H1 (cell line): Measurements from ENCODE around the gene CALD1. TPM values are rescaled to one million over a fixed set of nuclear protein-coding genes. Genes with fewer than 3 reads are reported as not detected.

Experiments used
- CTCF ChIA-PET: fragments of 300-600 bp; sonication (Branson Sonifier 250); formaldehyde crosslinking; loops from one replicate; lab custom pipeline; 2021; ENCODE audit not compliant: partially characterized antibody; lab: Charles Lee
- POLR2A ChIA-PET: fragments of 300-600 bp; sonication (Branson Sonifier 250); formaldehyde crosslinking; loops from one replicate; lab custom pipeline; 2021; ENCODE audit warnings: inconsistent platforms; ENCODE audit not compliant: partially characterized antibody; lab: Charles Lee
- DNase-seq, 2 experiments: peaks; one replicate each; pipeline versions ENCODE4 v3.0.0 to v3.0.0-alpha.2; 2010 to 2022; ENCODE audit warnings: low spot score in 2 of 2, low read depth in 1 of 2, mixed read lengths in 1 of 2
- FAIRE-seq: peaks from 2 replicates; lab custom pipeline; 2011; peaks lifted over from hg19 to GRCh38; lab: Jason Lieb, UNC
- H2AFZ ChIP-seq: 2 replicates; pipeline ENCODE4 v1.8.1; 2012; ENCODE audit warnings: low read length, inconsistent platforms
- H2AK5ac ChIP-seq: 2 replicates; pipeline ENCODE4 v1.6.1; 2013; ENCODE audit warnings: low read depth, low read length
- H2BK120ac ChIP-seq: replicated peaks from 2 replicates; pipeline ENCODE3; 2013; ENCODE audit warnings: low read depth, low read length, inconsistent platforms
- H2BK12ac ChIP-seq: 2 replicates; pipeline ENCODE4 v1.6.1; 2013; ENCODE audit warnings: low read depth, low read length
- H2BK15ac ChIP-seq: 2 replicates; pipeline ENCODE4 v1.6.1; 2013; ENCODE audit warnings: low read length
- H2BK20ac ChIP-seq: 2 replicates; pipeline ENCODE4 v1.6.1; 2013; ENCODE audit warnings: low read length
- H2BK5ac ChIP-seq: 2 replicates; pipeline ENCODE4 v1.6.1; 2013; ENCODE audit warnings: low read depth, low read length
- H3K14ac ChIP-seq: 2 replicates; pipeline ENCODE4 v1.6.1; 2013; ENCODE audit warnings: inconsistent platforms; ENCODE audit not compliant: insufficient read length
- H3K18ac ChIP-seq: 2 replicates; pipeline ENCODE4 v1.6.1; 2013; ENCODE audit warnings: low read length; ENCODE audit errors: extremely low read depth
- H3K23ac ChIP-seq: 2 replicates; pipeline ENCODE4 v1.6.1; 2013; ENCODE audit warnings: inconsistent platforms; ENCODE audit not compliant: insufficient read length
- H3K23me2 ChIP-seq: 2 replicates; pipeline ENCODE4 v1.6.1; 2013; ENCODE audit warnings: low read depth, low read length
- H3K27ac ChIP-seq: 2 replicates; pipeline ENCODE4 v1.6.1; 2011; ENCODE audit warnings: low read depth, low read length, inconsistent platforms
- H3K27me3 ChIP-seq, 4 experiments: replicated peaks in 1 of 4; 1 replicate in 1 of 4; 2 replicates in 3 of 4; pipeline versions ENCODE4 v1.6.1 to v1.8.1; 2011 to 2013; ENCODE audit warnings: low read length in 3 of 4, mild to moderate bottlenecking in 3 of 4, inconsistent platforms in 2 of 4, mixed read lengths in 2 of 4, moderate library complexity in 1 of 4; ENCODE audit not compliant: control insufficient read depth in 3 of 4, insufficient read depth in 3 of 4; ENCODE audit errors: extremely low read depth in 1 of 4
- H3K36me3 ChIP-seq, 4 experiments: 2 replicates each; pipeline versions ENCODE4 v1.6.1 to v1.8.1; 2011 to 2013; ENCODE audit warnings: mild to moderate bottlenecking in 4 of 4, low read length in 3 of 4, moderate library complexity in 2 of 4, control low read depth in 1 of 4, inconsistent platforms in 1 of 4; ENCODE audit not compliant: insufficient read depth in 4 of 4, control insufficient read depth in 2 of 4
- H3K4ac ChIP-seq: replicated peaks from 2 replicates; pipeline ENCODE3; 2013; ENCODE audit warnings: low read length, low read depth, mixed read lengths, inconsistent platforms; ENCODE audit not compliant: insufficient read length
- H3K4me1 ChIP-seq, 4 experiments: replicated peaks in 1 of 4; 1 replicate in 1 of 4; 2 replicates in 3 of 4; pipeline versions ENCODE4 v1.6.1 to v1.8.1; 2011 to 2013; ENCODE audit warnings: low read length in 3 of 4, inconsistent platforms in 2 of 4, mixed read lengths in 1 of 4; ENCODE audit not compliant: insufficient read depth in 4 of 4, control insufficient read depth in 3 of 4
- H3K4me2 ChIP-seq, 2 experiments: 2 replicates each; pipeline versions ENCODE4 v1.6.1 to v1.8.1; 2011 to 2013; ENCODE audit warnings: low read depth in 2 of 2, low read length in 2 of 2, control low read depth in 1 of 2, inconsistent platforms in 1 of 2, mild to moderate bottlenecking in 1 of 2; ENCODE audit not compliant: insufficient read depth in 1 of 2
- H3K4me3 ChIP-seq, 4 experiments: fragments of 200-600, 300-600 bp in 1 of 4; sonication (generic), shearing (Covaris generic), sonication (Bioruptor Twin) in 1 of 4; 2 replicates each; pipeline versions ENCODE4 v1.5.1 to v1.8.1; 2011 to 2016; ENCODE audit warnings: low read length in 4 of 4, low read depth in 3 of 4, control low read depth in 2 of 4, inconsistent platforms in 2 of 4, mild to moderate bottlenecking in 2 of 4, mixed read lengths in 1 of 4, moderate library complexity in 1 of 4; ENCODE audit not compliant: insufficient read depth in 2 of 4; ENCODE audit errors: extremely low read depth in 1 of 4
- H3K56ac ChIP-seq: replicated peaks from 2 replicates; pipeline ENCODE3; 2013; ENCODE audit warnings: low read depth, mild to moderate bottlenecking, mixed read lengths, low read length, inconsistent platforms; ENCODE audit not compliant: insufficient read length
- H3K79me1 ChIP-seq: 2 replicates; pipeline ENCODE4 v1.6.1; 2013; ENCODE audit warnings: low read depth, low read length, control low read depth
- H3K79me2 ChIP-seq, 2 experiments: 2 replicates each; pipeline versions ENCODE4 v1.6.1 to v1.8.1; 2012 to 2013; ENCODE audit warnings: low read length in 2 of 2, mild to moderate bottlenecking in 2 of 2, inconsistent platforms in 1 of 2; ENCODE audit not compliant: insufficient read depth in 2 of 2, control insufficient read depth in 1 of 2
- H3K9ac ChIP-seq, 4 experiments: replicated peaks in 1 of 4; 1 replicate in 1 of 4; 2 replicates in 3 of 4; pipeline versions ENCODE4 v1.6.1 to v1.8.1; 2011 to 2013; ENCODE audit warnings: low read depth in 3 of 4, low read length in 3 of 4, control low read depth in 2 of 4, mild to moderate bottlenecking in 2 of 4, moderate library complexity in 2 of 4, inconsistent platforms in 1 of 4; ENCODE audit errors: extremely low read depth in 1 of 4
- H3K9me3 ChIP-seq, 2 experiments: 2 replicates each; pipeline versions ENCODE4 v1.6.1 to v1.8.1; 2012 to 2013; ENCODE audit warnings: mild to moderate bottlenecking in 2 of 2, moderate library complexity in 2 of 2, control low read depth in 1 of 2, inconsistent platforms in 1 of 2, low read depth in 1 of 2, low read length in 1 of 2, mixed read lengths in 1 of 2; ENCODE audit not compliant: insufficient read depth in 2 of 2
- H4K20me1 ChIP-seq, 2 experiments: replicated peaks in 1 of 2; 2 replicates each; pipeline versions ENCODE3 to v1.8.1; 2011 to 2013; ENCODE audit warnings: inconsistent platforms in 2 of 2, low read length in 2 of 2, mild to moderate bottlenecking in 1 of 2; ENCODE audit not compliant: insufficient read depth in 2 of 2, control insufficient read depth in 1 of 2
- H4K5ac ChIP-seq: 2 replicates; pipeline ENCODE4 v1.6.1; 2013; ENCODE audit warnings: low read length, low read depth, mixed read lengths, inconsistent platforms; ENCODE audit not compliant: insufficient read length
- H4K8ac ChIP-seq: 2 replicates; pipeline ENCODE4 v1.8.0; 2013; ENCODE audit warnings: mild to moderate bottlenecking, moderate library complexity, low read length, inconsistent platforms; ENCODE audit not compliant: insufficient read depth; ENCODE audit errors: extremely low read depth
- H4K91ac ChIP-seq: replicated peaks from 2 replicates; pipeline ENCODE3; 2013; ENCODE audit warnings: low read length, mixed read lengths, inconsistent platforms; ENCODE audit not compliant: insufficient read length
- BCL11A ChIP-seq, 2 experiments: IDR thresholded peaks; one replicate each; pipeline ENCODE4 v1.6.1; 2011; ENCODE audit warnings: low read depth in 2 of 2, low read length in 2 of 2, mild to moderate bottlenecking in 2 of 2
- CBX8 ChIP-seq: fragments of 300-800, 300-1000 bp; sonication (generic); IDR thresholded peaks from 2 replicates; pipeline ENCODE4 v1.7.1; 2016; ENCODE audit warnings: low read depth, low read length, borderline replicate concordance
- POLR2AphosphoS5 ChIP-seq: IDR thresholded peaks from 2 replicates; pipeline ENCODE4 v1.6.1; 2011; ENCODE audit warnings: low read depth, low read length
- RBBP5 ChIP-seq: IDR thresholded peaks from 2 replicates; pipeline ENCODE4 v1.7.1; 2012; ENCODE audit warnings: low read depth, mild to moderate bottlenecking, inconsistent platforms, low read length, moderate library complexity, borderline replicate concordance
- SP1 ChIP-seq: IDR thresholded peaks from 2 replicates; pipeline ENCODE4 v1.6.1; 2011; ENCODE audit warnings: low read depth, low read length
- WGBS, 2 experiments: shearing (Covaris generic) in 1 of 2; methylation state at CpG; one replicate each; pipeline versions ENCODE4 v1.1.6 to v1.1.7; 2013 to 2015; ENCODE audit warnings: low lambda C conversion rate in 2 of 2, mixed read lengths in 2 of 2, inconsistent platforms in 1 of 2, low coverage in 1 of 2, missing lambda C conversion rate in 1 of 2; ENCODE audit not compliant: insufficient replicate concordance in 2 of 2, insufficient coverage in 1 of 2, insufficient read length in 1 of 2; ENCODE audit errors: extremely low coverage in 1 of 2, missing lambda C conversion rate in 1 of 2; 5-methylcytosine and 5-hydroxymethylcytosine counted together
- polyA plus RNA-seq, 7 experiments: library from polyadenylated mRNA; depleted of rRNA in 3 of 7; stranded (reverse) in 5 of 7; unstranded in 2 of 7; fragments of >200 nt in 5 of 7; fragments of 200-250 nt in 2 of 7; gene quantifications; 1 replicate in 5 of 7; 2 replicates in 1 of 7; 4 replicates in 1 of 7; pipeline versions ENCODE4 v1.2.1 to v1.2.3, GENCODE V29; 2011 to 2013; ENCODE audit warnings: missing spikeins in 2 of 7, mixed read lengths in 2 of 7
- total RNA-seq: library from RNA; stranded (reverse); fragmentation: NEBNext Ultra II Directional; extraction: Animal tissue kit (Norgen Biotek cat#: 25700); gene quantifications from 2 replicates; pipeline ENCODE4 v1.2.1, GENCODE V29; 2021

Gene CALD1
- total and polyA plus RNA-seq, 2 of the 8 experiments (the other 6 are each of a cell fraction or from before 2014, with no cell fraction given): 34.3 to 177 TPM

DNA sequence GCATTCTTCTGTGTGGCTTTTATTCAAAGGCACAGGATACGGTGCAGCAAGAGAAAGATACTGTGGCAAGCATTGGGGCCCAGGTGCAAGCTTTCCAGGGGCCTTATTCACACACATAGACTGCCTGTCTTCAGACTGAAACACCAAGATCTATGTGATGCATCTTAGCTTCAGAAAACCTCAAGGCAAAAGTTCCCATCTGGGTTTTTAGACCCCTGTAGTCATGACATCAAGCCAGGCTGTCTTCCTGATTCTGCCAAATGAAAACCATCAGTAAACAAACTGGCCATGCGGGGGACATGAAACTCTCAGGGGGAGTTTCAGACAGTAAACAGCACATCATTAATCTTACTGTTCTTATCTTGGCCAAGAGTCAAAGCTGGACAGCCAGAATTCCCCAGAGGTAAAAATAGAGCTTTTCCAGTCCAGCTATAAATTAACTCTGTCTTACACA is 216.7 kb downstream of the CALD1 start:
- 79% methylated on average over 2 of the region's 2 CpGs; no CpG with 5 or more reads in 1 of the 2 experiments for WGBS, 2 experiments
- Histone ChIP-seq H3K9ac (no peak overlapping the region), H3K36me3 (peaks cover 0 to 15% (median 5%) of the 10 kb centered on the region in 4 experiments; a peak in 5 of 8 replicates), H3K4ac (no peak overlapping the region), H3K23ac (no peak overlapping the region), H4K91ac (no peak overlapping the region), H2BK120ac (no peak overlapping the region), H2BK15ac (no peak overlapping the region), H4K8ac (no peak overlapping the region), H2AK5ac (no peak overlapping the region), H3K4me2 (no peak overlapping the region), H2AFZ (no peak overlapping the region), H2BK12ac (no peak overlapping the region), H4K5ac (no peak overlapping the region), H2BK20ac (no peak overlapping the region), H3K18ac (no peak overlapping the region), H3K4me1 (no peaks in the 10 kb centered on the region), H3K27me3 (no peaks in the 10 kb centered on the region; a peak in 1 of 7 replicates), H3K9me3 (no peaks in the 10 kb centered on the region; a peak in 1 of 4 replicates), H3K79me2 (no peaks in the 10 kb centered on the region), H3K14ac (no peak overlapping the region), H3K79me1 (no peaks in the 10 kb centered on the region; the same call in 1 of the 2 replicates), H3K23me2 (no peaks in the 10 kb centered on the region), H4K20me1 (no peaks in the 10 kb centered on the region), H3K56ac (no peak overlapping the region), H3K4me3 (no peak overlapping the region), H3K27ac (no peak overlapping the region), H2BK5ac (no peak overlapping the region)
- ChIA-PET CTCF (interaction anchor here (1.0 kb wide), 1 partner anchor 10 kb away, joined by 4 read pairs; the partner anchor contains the start of gene AGBL3), POLR2A (interaction anchor here (2.0 kb wide), 1 partner anchor 10 kb away, joined by 9 read pairs; the partner anchor contains the start of gene AGBL3)
- DNase-seq: no peak
- TF ChIP-seq CBX8: no peak
- TF ChIP-seq POLR2AphosphoS5: no peak
- no peak for TF ChIP-seq BCL11A (IDR thresholded peaks at IDR 0.05; ENCODE audit: low read depth in 2 of 2, low read length in 2 of 2)
- TF ChIP-seq SP1: no peak
- no peak for TF ChIP-seq RBBP5
- FAIRE-seq: no peak
